Endothelial cell of umbilical vein (primary cell): ENCODE data around the gene MALL.
"Not testable (repeated sequence)": the region's sequence is repeated elsewhere in the genome, so short reads cannot be mapped to it uniquely, and the experiment has no call there.

ENCODE experiments used
- EZH2 ChIP-seq: IDR thresholded peaks from 2 replicates; pipeline ENCODE4 v1.6.1; 2012; ENCODE audit warnings: borderline replicate concordance, low read depth, mild to moderate bottlenecking, moderate library complexity, low read length, inconsistent platforms; ENCODE audit not compliant: severe bottlenecking
- FOS ChIP-seq: IDR thresholded peaks from 2 replicates; pipeline ENCODE4 v1.6.1; 2011; ENCODE audit warnings: mild to moderate bottlenecking, low read length, moderate library complexity, borderline replicate concordance; ENCODE audit not compliant: insufficient read depth
- POLR2A ChIP-seq: IDR thresholded peaks from 2 replicates; pipeline ENCODE4 v1.6.1; 2012; ENCODE audit warnings: low read depth, mild to moderate bottlenecking, control low read depth, low read length
- POLR2AphosphoS5 ChIP-seq: IDR thresholded peaks from 2 replicates; pipeline ENCODE4 v1.6.1; 2012; ENCODE audit warnings: low read depth, mild to moderate bottlenecking, control low read depth, low read length, moderate library complexity; ENCODE audit not compliant: insufficient read depth
- TF ChIP-seq, protein P1 (sequence below), 2 donors: IDR thresholded peaks; 1 replicate in 1 of 2; 2 replicates in 1 of 2; pipeline ENCODE4 v1.5.1; 2011; ENCODE audit warnings: low read length in 2 of 2, mild to moderate bottlenecking in 2 of 2, moderate library complexity in 2 of 2, control low read depth in 1 of 2, inconsistent platforms in 1 of 2, low read depth in 1 of 2; ENCODE audit not compliant: insufficient read depth in 1 of 2; ENCODE audit errors: extremely low read depth in 1 of 2

- not testable (repeated sequence) for TF ChIP-seq POLR2A, POLR2AphosphoS5, FOS, EZH2
- TF ChIP-seq, protein P1, sequence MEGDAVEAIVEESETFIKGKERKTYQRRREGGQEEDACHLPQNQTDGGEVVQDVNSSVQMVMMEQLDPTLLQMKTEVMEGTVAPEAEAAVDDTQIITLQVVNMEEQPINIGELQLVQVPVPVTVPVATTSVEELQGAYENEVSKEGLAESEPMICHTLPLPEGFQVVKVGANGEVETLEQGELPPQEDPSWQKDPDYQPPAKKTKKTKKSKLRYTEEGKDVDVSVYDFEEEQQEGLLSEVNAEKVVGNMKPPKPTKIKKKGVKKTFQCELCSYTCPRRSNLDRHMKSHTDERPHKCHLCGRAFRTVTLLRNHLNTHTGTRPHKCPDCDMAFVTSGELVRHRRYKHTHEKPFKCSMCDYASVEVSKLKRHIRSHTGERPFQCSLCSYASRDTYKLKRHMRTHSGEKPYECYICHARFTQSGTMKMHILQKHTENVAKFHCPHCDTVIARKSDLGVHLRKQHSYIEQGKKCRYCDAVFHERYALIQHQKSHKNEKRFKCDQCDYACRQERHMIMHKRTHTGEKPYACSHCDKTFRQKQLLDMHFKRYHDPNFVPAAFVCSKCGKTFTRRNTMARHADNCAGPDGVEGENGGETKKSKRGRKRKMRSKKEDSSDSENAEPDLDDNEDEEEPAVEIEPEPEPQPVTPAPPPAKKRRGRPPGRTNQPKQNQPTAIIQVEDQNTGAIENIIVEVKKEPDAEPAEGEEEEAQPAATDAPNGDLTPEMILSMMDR (IDR thresholded peaks at IDR 0.05; ENCODE audit: extremely low read depth in 1 of 2, insufficient read depth in 1 of 2, low read depth in 1 of 2, low read length in 2 of 2), result not testable (repeated sequence)
Measured at GRCh38 chr2:110041941-110042660, 73.5 kb downstream of the MALL start.
